ENCODE results near the gene ACSBG1.

GRCh38 chr15:78139578-78139977, 94.8 kb downstream of the ACSBG1 start:
- TF ChIP-seq CTCF (IDR thresholded peaks at IDR 0.05) = no peak
- no peak for TF ChIP-seq POLR2AphosphoS5 (IDR thresholded peaks at IDR 0.05; ENCODE audit: insufficient read depth in 1 of 2, low read depth in 1 of 2)

Measured in vagina (tissue), 2 donors.